Dedifferentiated amniotic fluid mesenchymal stem cell (primary cell): ENCODE results near the gene MARK2.
A peak's percentile ranks its signal among the peaks of the same experiment; 100 is the strongest.

Experiments
- DNase-seq: peaks from one replicate; pipeline ENCODE4 v3.0.0-alpha.2; 2016; ENCODE audit errors: extremely low spot score

MARK2 gene

DNA sequence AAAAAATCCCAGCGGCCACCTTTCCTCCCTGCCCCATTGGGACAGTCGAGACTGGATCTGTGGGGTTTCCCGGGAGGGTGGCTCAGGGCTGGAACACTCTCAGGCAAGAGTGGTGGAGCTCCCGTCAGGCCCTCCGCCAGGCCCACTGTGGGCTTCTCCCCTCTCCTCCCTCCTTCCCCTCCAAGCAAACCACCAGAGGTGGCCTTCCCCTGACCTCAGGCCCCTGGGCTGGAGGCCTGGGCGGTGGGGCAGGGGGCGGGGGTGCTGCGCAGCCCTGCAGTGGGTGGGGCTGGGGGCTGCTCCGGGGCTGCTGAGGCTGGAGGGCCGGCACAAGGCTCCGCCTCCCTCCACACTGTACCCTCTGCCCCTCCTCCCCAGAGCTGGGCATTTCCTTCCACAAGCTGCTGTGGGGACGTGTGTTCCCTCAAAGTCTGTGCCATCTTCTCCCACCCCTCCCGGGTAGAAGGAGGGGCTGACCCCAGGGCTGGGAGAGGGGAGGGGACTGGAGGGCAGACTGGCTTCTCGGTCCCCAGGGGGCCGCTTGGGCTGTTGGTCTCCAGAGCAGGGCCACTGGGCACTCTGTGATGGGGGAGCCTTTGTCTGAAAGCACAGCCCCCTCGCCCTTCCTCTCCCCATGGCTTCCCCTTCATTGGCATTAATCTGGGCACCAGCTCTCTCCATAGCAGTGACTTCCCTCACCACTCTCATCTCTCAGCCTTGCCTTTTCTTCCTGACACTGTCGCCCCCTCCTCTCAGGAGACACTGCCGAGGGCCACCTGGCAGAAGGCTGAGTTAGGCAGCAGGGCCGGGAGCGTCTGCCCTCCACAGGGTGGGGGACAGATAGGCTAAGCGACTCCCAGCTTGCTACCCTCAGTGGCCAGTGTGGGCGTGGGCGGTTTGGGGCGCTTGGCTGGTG lies 70.9 kb downstream of the MARK2 start:
- DNase-seq: no peak

GRCh38 chr11:63910675-63911074 lies 71.8 kb downstream of the MARK2 start:
- DNase-seq: no peak

DNA sequence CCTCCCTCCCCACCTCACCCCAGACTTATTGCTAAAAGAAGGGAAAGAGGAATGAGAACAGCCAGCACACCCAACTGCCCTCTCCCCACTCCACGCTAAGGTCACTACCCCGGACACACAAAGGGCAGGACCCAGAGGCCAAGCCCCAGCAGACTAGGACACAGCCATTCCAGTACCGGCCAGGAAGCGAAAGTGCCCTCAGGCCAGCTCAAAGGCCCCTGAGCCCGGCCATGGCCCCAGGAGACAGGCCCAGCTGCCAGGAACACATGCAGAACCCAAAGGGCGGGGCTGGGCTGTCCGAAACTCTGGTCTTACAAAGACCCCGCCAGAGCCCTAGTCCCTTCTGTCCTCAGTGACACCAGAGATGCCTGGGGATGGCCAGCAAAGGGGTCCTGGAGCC lies 72.5 kb downstream of the MARK2 start:
- no peak for DNase-seq

DNA sequence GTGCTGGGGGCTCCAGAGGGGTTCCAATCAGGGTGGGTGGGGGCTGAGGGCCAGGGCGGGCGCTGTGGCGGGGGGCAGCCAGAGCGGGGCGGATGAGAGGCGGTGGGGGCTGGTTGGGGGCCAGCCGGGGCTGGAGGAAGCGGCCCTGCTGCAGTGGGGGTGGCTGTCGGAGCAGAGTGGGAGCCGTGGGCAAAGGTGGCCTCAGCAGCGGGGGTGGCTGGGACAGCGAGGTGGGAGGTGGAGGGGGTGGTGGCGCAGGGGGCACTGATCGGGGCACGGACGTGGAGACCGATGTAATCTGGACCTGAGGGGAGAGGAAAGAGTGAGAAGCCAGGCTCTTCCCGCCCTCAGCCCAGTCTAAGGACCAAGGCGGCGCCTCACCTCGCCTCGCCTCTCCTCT lies 73.0 kb downstream of the MARK2 start:
- no peak for DNase-seq

- no peak for DNase-seq
Observed at GRCh38 chr11:63912678-63913077, 73.8 kb downstream of the MARK2 start.

- no peak for DNase-seq
Observed at GRCh38 chr11:63913866-63914830, 75.2 kb downstream of the MARK2 start.

DNA sequence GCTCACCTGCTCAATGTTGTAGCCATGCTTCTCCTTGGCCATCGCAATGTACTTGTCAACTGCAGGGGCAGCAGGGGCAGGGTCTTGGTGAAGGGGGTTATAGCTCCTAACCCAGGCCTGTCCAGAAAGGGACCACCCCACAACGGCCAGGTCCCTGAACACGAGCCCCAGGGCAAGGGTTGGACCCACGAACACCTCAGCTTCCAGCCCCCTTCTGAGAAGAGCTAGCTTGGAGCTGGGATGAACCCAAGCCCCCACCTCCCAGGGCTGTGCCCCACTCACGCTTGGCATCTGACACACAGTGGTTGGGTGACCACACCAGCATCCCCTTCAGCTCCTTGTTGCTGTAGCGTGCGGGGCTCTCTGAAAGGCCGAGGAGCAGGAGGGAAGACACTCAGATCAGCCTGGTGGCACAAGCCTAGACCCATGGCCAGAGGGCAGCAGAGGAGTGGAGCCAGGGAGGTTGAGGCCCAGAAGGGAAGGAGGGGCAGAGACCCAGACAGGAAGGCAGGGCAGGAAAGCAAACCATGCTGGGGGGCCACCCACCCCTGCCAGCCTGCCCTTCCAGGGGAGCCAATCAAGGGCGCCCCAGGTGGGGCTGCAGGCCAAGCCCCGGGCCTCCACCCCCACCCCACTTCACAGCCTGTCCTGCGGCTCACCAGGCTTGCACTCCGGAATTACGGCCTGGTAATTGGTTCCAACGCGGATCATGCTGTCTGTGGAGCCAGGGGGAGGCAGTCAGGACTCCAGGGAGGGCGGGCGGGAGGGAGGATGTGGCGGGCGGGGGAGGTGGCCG lies 76.2 kb downstream of the MARK2 start:
- DNase-seq: no peak

DNA sequence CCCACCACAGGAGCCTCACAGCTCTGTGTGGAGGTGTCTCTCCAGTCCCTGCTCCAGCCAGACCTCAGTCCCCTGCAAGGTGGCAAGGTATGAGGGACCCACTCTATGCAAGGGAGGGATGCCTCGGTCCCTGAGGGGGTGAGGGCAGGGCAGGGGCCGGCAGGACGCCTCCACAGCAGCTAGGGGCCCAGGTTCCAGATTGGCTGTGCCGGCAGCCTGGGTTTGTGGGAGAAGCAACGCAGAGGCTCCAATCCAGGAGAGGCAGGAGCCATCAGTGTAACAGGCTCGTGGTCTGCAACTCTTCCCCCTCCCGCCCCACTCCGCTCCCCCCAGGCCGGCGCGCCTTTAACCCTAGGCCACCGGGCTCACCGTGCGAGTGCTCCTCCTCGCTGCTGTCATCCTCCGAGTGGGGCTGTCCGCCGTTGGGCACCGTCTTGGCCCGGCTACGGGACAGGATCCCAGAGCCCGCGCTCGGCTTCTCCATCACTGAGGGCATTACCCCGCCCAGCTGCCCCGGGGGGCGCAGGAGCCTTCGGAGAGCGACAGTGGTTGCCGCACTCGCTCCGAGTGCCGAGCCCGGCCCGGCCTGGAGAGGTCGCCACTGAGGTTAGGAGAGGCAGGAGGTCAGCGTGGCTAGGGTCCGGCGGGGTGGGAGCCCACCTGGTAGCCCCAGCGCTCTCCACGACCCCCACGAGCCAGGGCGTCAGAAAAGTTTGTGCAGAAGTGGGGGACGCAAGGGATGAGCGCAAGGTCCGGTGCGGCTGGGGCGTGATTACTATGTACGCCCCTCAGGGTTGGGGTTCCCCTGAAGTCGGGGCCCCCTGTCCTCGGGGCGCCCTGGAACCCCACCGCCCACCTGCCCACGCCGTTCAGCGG lies 77.3 kb downstream of the MARK2 start:
- DNase-seq: no peak

DNA sequence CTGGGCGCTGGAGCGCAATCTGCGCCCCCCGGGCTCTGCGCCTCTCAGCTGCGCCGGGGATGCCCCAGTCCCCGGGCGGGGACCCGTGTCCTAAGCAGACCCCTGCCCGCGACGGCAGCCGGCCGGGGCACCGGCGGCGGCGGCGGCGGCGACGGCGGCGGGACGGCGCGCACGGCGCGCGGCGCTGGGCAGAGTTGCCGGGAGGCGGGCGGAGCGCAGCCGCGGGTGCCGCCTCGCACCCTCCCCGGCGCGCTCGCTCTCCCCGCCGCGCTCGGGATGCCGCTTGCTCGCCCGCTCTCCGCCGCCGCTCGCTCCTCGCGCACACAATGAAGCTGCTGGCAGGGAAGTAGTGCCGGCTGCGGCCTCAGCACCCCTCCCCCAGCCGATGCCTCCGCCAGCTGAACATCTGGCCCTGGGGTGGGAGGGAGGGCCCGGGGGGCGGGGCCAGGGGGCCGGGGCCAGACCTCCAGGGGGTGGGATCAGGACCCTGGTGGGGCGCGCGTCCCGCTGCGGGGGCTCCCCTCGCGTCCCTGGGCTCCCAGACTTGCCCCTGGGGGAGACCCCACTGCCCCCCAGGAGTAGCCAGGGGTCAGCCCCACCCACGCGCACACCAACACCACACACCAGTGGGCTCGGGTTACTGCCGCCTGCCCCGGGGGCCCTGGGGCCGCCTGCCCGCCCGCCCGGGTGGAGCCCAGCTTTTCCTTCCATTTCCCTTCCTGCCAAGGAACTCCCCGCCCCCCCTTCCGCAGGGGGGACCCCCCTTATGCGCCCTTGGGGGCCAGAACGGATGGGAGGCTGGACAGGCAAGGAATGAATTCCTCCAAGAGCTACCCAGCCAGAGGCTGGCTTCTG lies 78.2 kb downstream of the MARK2 start, which contains the start of gene RCOR2:
Gene RCOR2, minus strand, starts transcription at position 328 of the 855 bp plus-strand sequence. CDS start 708 bp downstream, outside the sequence.
- DNase-seq: peak; percentile 45

DNA sequence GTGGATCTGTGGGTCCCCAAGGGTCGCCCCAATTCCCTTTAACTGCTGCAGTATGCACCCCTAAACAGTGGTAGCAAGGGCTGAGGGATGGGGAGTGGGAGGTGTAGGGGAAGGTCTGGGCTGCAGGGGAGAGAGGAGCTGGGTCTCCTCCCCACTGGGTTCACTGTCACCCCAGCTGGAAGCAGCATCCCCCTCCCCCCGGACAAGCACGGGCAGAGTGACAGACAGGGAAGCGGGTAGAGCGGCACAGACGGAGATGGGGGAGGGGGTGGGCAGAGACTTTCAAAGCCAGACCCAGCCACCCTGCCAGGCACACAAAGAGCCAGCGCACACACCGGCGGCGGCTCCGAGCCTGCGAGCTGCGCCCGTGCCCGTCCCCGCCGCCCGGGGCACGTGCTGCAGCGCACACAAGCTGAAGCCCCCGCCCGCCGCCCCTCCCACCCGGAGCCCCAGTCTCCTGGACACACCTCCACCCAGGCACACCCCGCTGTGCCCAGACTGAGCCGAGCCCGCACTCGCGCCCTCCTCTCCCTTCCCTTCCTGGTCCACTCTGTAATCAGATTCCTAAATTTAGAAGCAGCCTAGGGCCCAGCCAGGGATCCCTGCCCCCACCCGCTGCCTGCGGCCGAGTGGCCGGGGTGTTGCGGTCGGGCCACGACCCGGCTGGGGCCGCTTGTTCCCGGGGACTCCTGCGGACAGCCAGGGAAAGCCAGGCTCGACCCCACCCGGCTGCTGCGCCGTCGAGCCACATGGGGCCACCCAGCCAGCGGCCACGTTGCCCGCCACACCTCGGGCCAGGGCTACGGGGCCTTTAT lies 79.0 kb downstream of the MARK2 start:
- no peak for DNase-seq

GRCh38 chr11:63918507-63919191 lies 79.7 kb downstream of the MARK2 start:
- DNase-seq: no peak

DNA sequence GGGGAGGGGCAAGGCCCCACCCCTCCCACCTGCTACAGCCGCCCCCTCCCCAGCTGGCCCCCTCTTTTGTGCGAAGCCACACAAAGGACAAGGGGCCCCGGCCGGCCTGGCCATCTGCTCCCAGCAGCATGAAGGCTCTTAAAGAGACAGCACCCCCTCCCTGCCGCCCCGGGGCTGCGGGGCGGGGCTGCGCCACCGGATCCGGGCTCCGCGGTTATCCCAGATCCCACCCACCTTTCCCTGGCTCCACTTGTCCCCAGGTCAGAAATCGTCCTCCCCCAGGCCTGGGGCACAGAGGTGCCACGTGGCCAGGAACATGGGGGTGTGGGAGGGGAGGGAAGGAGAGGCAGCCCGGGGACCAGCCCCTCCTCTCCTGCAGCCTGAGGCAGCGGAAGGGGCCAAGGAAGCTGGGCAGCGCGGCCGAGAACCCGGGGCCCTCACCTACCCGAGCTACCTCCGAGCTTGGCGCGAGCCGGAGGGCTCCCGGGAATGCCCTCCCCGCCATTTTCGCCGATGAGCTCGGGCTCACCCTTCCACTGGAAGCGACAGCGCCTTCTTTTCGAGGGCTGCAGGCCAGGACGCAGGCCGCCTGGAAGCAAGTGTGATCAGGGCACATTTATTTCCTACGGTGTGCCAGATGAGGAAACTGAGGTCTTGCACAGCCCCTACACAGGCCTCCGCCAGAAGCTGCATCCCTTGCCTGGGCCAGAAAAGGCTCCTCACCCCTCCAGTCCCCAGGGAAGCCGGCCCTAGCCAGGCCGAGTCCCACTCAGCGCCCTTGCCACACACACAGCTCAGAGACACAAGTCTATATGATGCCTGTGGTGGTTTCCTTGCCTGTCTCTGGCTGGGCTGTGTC lies 80.6 kb downstream of the MARK2 start:
- DNase-seq: no peak

GRCh38 chr11:63920126-63920938 lies 81.4 kb downstream of the MARK2 start:
- no peak for DNase-seq

DNA sequence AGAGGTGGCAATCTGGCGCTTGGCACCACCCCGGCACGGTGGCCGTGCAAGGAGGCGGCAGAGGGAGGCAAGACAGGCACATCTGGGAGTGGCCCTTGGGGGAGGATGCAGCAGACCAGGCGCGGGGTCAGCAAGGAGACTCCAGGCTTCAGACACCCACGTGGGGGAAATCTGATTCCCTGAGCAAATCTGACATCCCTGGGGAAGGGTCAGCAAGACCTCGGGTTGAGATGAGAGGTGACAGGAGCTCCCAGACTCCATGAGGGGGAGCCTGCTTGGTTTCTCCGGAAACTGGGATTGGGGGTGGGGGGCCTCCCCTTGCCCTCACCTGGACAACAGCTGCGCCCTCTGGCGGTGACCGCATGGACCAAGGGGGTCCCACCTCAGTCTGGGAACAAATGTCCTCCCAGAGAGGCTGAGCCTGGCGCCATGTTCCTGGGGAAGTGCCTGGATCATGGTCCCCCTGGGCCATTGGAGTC lies 82.1 kb downstream of the MARK2 start:
- no peak for DNase-seq

DNA sequence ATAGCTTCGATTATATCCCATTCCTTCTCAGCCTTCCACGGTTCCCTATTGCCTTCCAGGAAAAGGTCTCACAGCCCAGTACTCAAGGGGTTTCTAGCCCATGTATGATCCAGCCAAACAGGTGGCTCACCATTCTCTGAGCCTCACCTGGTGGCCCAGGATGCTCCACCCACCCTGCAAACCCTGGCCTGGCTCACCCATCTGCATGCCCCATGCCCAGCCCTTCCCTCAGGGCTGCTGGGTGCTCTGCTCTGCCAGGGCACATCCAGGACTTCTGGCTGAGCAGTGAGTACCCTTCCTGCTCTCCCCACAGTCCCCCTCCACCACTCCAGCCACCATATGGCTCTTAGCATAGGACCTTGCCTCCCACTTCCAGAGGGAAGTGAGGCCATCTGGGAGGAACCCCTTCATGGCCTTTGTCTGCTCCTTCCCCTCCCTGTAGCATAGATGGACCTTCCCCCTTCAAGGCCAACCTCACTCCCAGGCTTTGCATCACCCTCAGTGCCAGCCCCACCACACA lies 83.8 kb downstream of the MARK2 start:
- DNase-seq: no peak

- no peak for DNase-seq
Observed at GRCh38 chr11:63923319-63923718, 84.4 kb downstream of the MARK2 start.
